ENCODE measurements around the gene KIF2C. TPM values are rescaled to one million over a fixed set of nuclear protein-coding genes. Genes with fewer than 3 reads are reported as not detected.

Gene KIF2C
- polyA plus RNA-seq, 1 experiment = 35.3 TPM

- POLR2A ChIA-PET = interaction anchor here (0.5 kb wide), 1 partner anchor 11 kb away, joined by 5 read pairs; no protein-coding TSS in a partner anchor
- no peak for TF ChIP-seq CTCF (IDR thresholded peaks at IDR 0.05; ENCODE audit: insufficient read depth, low read depth, low read length)
- Histone ChIP-seq H3K27me3 (ENCODE audit: control insufficient read depth, insufficient read depth, low read length) (peaks cover 5% of the 10 kb centered on the region; the same call in 1 of the 2 replicates), H3K36me3 (ENCODE audit: control insufficient read depth, insufficient read depth, low read length) (no peaks in the 10 kb centered on the region), H3K4me3 (ENCODE audit: low read depth, low read length) (no peak overlapping the region)
- DNase-seq (ENCODE audit: low read depth) = no peak
- CTCF ChIA-PET = interaction anchor here (3.3 to 7.0 kb wide), 2 partner anchors 10 to 13 kb away, joined by 11 to 43 read pairs; partner anchors contain the start of gene RNU5D-1
Measured at GRCh38 chr1:44719318-44719717, 20.3 kb upstream of the KIF2C start.

GRCh38 chr1:44720281-44720680 lies 19.4 kb upstream of the KIF2C start:
- ChIA-PET CTCF (interaction anchor here (0.6 to 7.0 kb wide), 4 partner anchors 9 to 481 kb away, joined by 3 to 43 read pairs (median 7); partner anchors contain the start of gene RNU5D-1), POLR2A (no interaction called here)
- H3K27me3 ChIP-seq (ENCODE audit: control insufficient read depth, insufficient read depth, low read length) = peaks cover 5% of the 10 kb centered on the region; the same call in 1 of the 2 replicates
- TF ChIP-seq CTCF (IDR thresholded peaks at IDR 0.05; ENCODE audit: insufficient read depth, low read depth, low read length) = no peak
- H3K36me3 ChIP-seq (ENCODE audit: control insufficient read depth, insufficient read depth, low read length) = no peaks in the 10 kb centered on the region
- DNase-seq (ENCODE audit: low read depth) = no peak
- H3K4me3 ChIP-seq (ENCODE audit: low read depth, low read length) = no peak overlapping the region

- no peak for TF ChIP-seq CTCF (IDR thresholded peaks at IDR 0.05; ENCODE audit: insufficient read depth, low read depth, low read length)
- H3K4me3 ChIP-seq (ENCODE audit: low read depth, low read length) = no peak overlapping the region
- no peak for DNase-seq (ENCODE audit: low read depth)
- ChIA-PET POLR2A (interaction anchor here (1.0 kb wide), 1 partner anchor 9 kb away, joined by 6 read pairs; the partner anchor contains the start of gene RNU5D-1), CTCF (interaction anchor here (1.9 to 7.0 kb wide), 2 partner anchors 7 to 14 kb away, joined by 5 to 43 read pairs; partner anchors contain the start of gene RNU5D-1)
- peaks cover 2% of the 10 kb centered on the region; the same call in 1 of the 2 replicates for H3K27me3 ChIP-seq (ENCODE audit: control insufficient read depth, insufficient read depth, low read length)
- H3K36me3 ChIP-seq (ENCODE audit: control insufficient read depth, insufficient read depth, low read length) = no peaks in the 10 kb centered on the region
Measured at GRCh38 chr1:44721485-44722361, 17.9 kb upstream of the KIF2C start.

- Histone ChIP-seq H3K36me3 (ENCODE audit: control insufficient read depth, insufficient read depth, low read length) (no peaks in the 10 kb centered on the region), H3K27me3 (ENCODE audit: control insufficient read depth, insufficient read depth, low read length) (0 out of 2 replicates have a peak, but pooled peaks cover 2% of the 10 kb centered on the region), H3K4me3 (ENCODE audit: low read depth, low read length) (no peak overlapping the region)
- no peak for DNase-seq (ENCODE audit: low read depth)
- TF ChIP-seq CTCF (IDR thresholded peaks at IDR 0.05; ENCODE audit: insufficient read depth, low read depth, low read length) = no peak
- POLR2A ChIA-PET = no interaction called here
- CTCF ChIA-PET = interaction anchor here (0.6 kb wide), 1 partner anchor 145 kb away, joined by 3 read pairs; no protein-coding TSS in a partner anchor
Measured at GRCh38 chr1:44723064-44723463, 16.6 kb upstream of the KIF2C start.

Measured in BJ (cell line).